ENCODE measurements around the gene ANXA8. TPM values are rescaled to one million over a fixed set of nuclear protein-coding genes. Genes with fewer than 3 reads are reported as not detected.

Gene ANXA8
- total and polyA plus RNA-seq, 4 experiments from 2014 or later, result not detected

GRCh38 chr10:47449979-47450378, 33.9 kb downstream of the ANXA8 start:
- Mint-ChIP-seq H3K9me3 (peaks cover 0 to 17% (median 13%) of the 10 kb centered on the region in 8 donors), H3K4me1 (peaks cover 0 to 4% (median 2%) of the 10 kb centered on the region in 4 donors), H3K27me3 (peaks cover 4 to 14% of the 10 kb centered on the region in 2 donors), H3K27ac (no peak overlapping the region), H3K36me3 (no peaks in the 10 kb centered on the region), H3K4me3 (no peak overlapping the region)
- H3K27me3 ChIP-seq (ENCODE audit: insufficient read depth, low read length), result no peaks in the 10 kb centered on the region
- DNase-seq, result no peak
- intact Hi-C loops (cut with micrococcal nuclease), result no loop called here
- no peak overlapping the region for H3K27ac ChIP-seq (ENCODE audit: low read depth, low read length)
- POLR2A ChIA-PET (ENCODE audit: partially characterized antibody), result no interaction called here
- CTCF ChIA-PET (ENCODE audit: partially characterized antibody), result no interaction called here
- peaks cover 0 to 4% of the 10 kb centered on the region in 2 donors for H3K9me3 ChIP-seq (ENCODE audit: control insufficient read depth in 1 of 2, low read length in 2 of 2)
- H3K36me3 ChIP-seq (ENCODE audit: insufficient read depth, low read length), result no peaks in the 10 kb centered on the region
- H3K4me1 ChIP-seq (ENCODE audit: insufficient read depth, low read length), result no peaks in the 10 kb centered on the region
- H3K4me3 ChIP-seq (ENCODE audit: low read length in 2 of 2), result no peak overlapping the region

GRCh38 chr10:47449102-47449978, 34.6 kb downstream of the ANXA8 start:
- Histone ChIP-seq H3K9me3 (ENCODE audit: control insufficient read depth in 1 of 2, low read length in 2 of 2) (peaks cover 0 to 5% of the 10 kb centered on the region in 2 donors), H3K27ac (ENCODE audit: low read depth, low read length) (no peak overlapping the region), H3K4me1 (ENCODE audit: insufficient read depth, low read length) (no peaks in the 10 kb centered on the region), H3K36me3 (ENCODE audit: insufficient read depth, low read length) (no peaks in the 10 kb centered on the region), H3K27me3 (ENCODE audit: insufficient read depth, low read length) (no peaks in the 10 kb centered on the region), H3K4me3 (ENCODE audit: low read length in 2 of 2) (no peak overlapping the region)
- H3K27ac Mint-ChIP-seq, result no peak overlapping the region
- no peaks in the 10 kb centered on the region for H3K36me3 Mint-ChIP-seq
- CTCF ChIA-PET (ENCODE audit: partially characterized antibody), result no interaction called here
- peaks cover 4 to 10% of the 10 kb centered on the region in 2 donors for H3K27me3 Mint-ChIP-seq
- intact Hi-C loops (cut with micrococcal nuclease), result no loop called here
- H3K4me3 Mint-ChIP-seq, result no peak overlapping the region
- peaks cover 0 to 4% (median 2%) of the 10 kb centered on the region in 4 donors for H3K4me1 Mint-ChIP-seq
- POLR2A ChIA-PET (ENCODE audit: partially characterized antibody), result no interaction called here
- no peak for DNase-seq
- H3K9me3 Mint-ChIP-seq, result peaks cover 0 to 23% (median 15%) of the 10 kb centered on the region in 8 donors

- Mint-ChIP-seq H3K27me3 (peaks cover 3 to 6% of the 10 kb centered on the region in 2 donors), H3K36me3 (no peaks in the 10 kb centered on the region), H3K4me3 (no peak overlapping the region), H3K9me3 (peaks cover 2 to 31% (median 17%) of the 10 kb centered on the region in 8 donors), H3K27ac (no peak overlapping the region), H3K4me1 (peaks cover 0 to 4% (median 2%) of the 10 kb centered on the region in 4 donors)
- no peak for DNase-seq
- no peak overlapping the region for H3K4me3 ChIP-seq (ENCODE audit: low read length in 2 of 2)
- peaks cover 0 to 5% of the 10 kb centered on the region in 2 donors for H3K9me3 ChIP-seq (ENCODE audit: control insufficient read depth in 1 of 2, low read length in 2 of 2)
- H3K27me3 ChIP-seq (ENCODE audit: insufficient read depth, low read length), result no peaks in the 10 kb centered on the region
- ChIA-PET POLR2A (ENCODE audit: partially characterized antibody) (no interaction called here), CTCF (ENCODE audit: partially characterized antibody) (no interaction called here)
- H3K27ac ChIP-seq (ENCODE audit: low read depth, low read length), result no peak overlapping the region
- intact Hi-C loops (cut with micrococcal nuclease), result no loop called here
- no peaks in the 10 kb centered on the region for H3K36me3 ChIP-seq (ENCODE audit: insufficient read depth, low read length)
- no peaks in the 10 kb centered on the region for H3K4me1 ChIP-seq (ENCODE audit: insufficient read depth, low read length)
Measured at GRCh38 chr10:47447705-47448104, 36.2 kb downstream of the ANXA8 start.

- H3K9me3 ChIP-seq (ENCODE audit: control insufficient read depth in 1 of 2, low read length in 2 of 2), result peaks cover 0 to 5% of the 10 kb centered on the region in 2 donors
- POLR2A ChIA-PET (ENCODE audit: partially characterized antibody), result no interaction called here
- H3K36me3 Mint-ChIP-seq, result no peaks in the 10 kb centered on the region
- H3K27ac Mint-ChIP-seq, result no peak overlapping the region
- no peak overlapping the region for H3K4me3 Mint-ChIP-seq
- peaks cover 4 to 8% of the 10 kb centered on the region in 2 donors for H3K27me3 Mint-ChIP-seq
- H3K36me3 ChIP-seq (ENCODE audit: insufficient read depth, low read length), result no peaks in the 10 kb centered on the region
- H3K4me1 ChIP-seq (ENCODE audit: insufficient read depth, low read length), result no peaks in the 10 kb centered on the region
- no peak overlapping the region for H3K27ac ChIP-seq (ENCODE audit: low read depth, low read length)
- no peak for DNase-seq
- H3K4me1 Mint-ChIP-seq, result peaks cover 0 to 4% (median 2%) of the 10 kb centered on the region in 4 donors
- H3K9me3 Mint-ChIP-seq, result peaks cover 2 to 33% (median 17%) of the 10 kb centered on the region in 8 donors
- no peaks in the 10 kb centered on the region for H3K27me3 ChIP-seq (ENCODE audit: insufficient read depth, low read length)
- no peak overlapping the region for H3K4me3 ChIP-seq (ENCODE audit: low read length in 2 of 2)
- intact Hi-C loops (cut with micrococcal nuclease), result no loop called here
- CTCF ChIA-PET (ENCODE audit: partially characterized antibody), result no interaction called here
Measured at GRCh38 chr10:47447209-47447608, 36.7 kb downstream of the ANXA8 start.

DNA sequence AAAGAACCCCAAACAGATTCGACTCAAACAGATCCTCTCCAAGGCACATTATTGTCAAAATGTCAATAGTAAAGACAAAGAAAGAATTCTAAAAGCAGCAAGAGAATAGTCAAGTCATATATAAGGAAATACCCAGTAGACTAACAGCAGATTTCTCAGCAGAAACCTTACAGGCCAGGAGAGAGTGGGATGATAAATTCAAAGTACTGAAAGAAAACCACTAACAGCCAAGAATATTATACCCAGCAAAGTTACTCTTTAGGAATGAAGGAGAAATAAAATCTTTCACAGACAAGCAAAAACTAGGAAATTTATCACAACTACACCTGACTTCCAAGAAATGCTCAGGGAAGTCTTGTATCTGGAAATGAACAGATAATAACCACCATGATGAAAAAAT, 38.2 kb downstream of the ANXA8 start:
- H3K27ac Mint-ChIP-seq, result no peak overlapping the region
- H3K27me3 ChIP-seq (ENCODE audit: insufficient read depth, low read length), result peaks cover 5% of the 10 kb centered on the region
- H3K4me1 ChIP-seq (ENCODE audit: insufficient read depth, low read length), result no peaks in the 10 kb centered on the region
- ChIA-PET POLR2A (ENCODE audit: partially characterized antibody) (no interaction called here), CTCF (ENCODE audit: partially characterized antibody) (no interaction called here)
- peaks cover 0 to 5% of the 10 kb centered on the region in 2 donors for H3K9me3 ChIP-seq (ENCODE audit: control insufficient read depth in 1 of 2, low read length in 2 of 2)
- H3K27ac ChIP-seq (ENCODE audit: low read depth, low read length), result no peak overlapping the region
- intact Hi-C loops (cut with micrococcal nuclease), result no loop called here
- peaks cover 0 to 4% (median 2%) of the 10 kb centered on the region in 4 donors for H3K4me1 Mint-ChIP-seq
- H3K36me3 ChIP-seq (ENCODE audit: insufficient read depth, low read length), result no peaks in the 10 kb centered on the region
- no peak overlapping the region for H3K4me3 ChIP-seq (ENCODE audit: low read length in 2 of 2)
- no peak for DNase-seq
- H3K9me3 Mint-ChIP-seq, result peaks cover 2 to 34% (median 19%) of the 10 kb centered on the region in 8 donors
- H3K4me3 Mint-ChIP-seq, result no peak overlapping the region
- peaks cover 10 to 17% of the 10 kb centered on the region in 2 donors for H3K27me3 Mint-ChIP-seq
- H3K36me3 Mint-ChIP-seq, result no peaks in the 10 kb centered on the region

DNA sequence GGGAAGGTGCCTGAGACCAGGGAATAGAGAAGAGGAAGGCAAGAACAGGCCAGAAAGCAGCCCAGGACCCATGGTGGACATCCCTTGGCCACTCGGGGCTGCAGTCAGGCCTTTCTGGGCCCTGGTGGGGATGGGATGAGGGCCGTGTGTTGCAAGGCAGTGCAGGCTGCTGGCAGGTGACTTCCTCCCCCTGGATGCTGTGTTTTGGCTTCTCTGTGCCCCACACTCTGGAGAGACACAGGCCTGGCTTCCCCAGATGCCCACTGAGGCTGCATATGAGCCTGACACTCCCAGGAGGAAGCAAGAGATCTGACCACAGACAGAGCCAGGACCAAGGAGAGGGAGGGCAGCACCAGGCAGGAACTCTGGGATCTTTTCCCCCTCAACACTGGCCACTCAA, 39.9 kb downstream of the ANXA8 start:
- Mint-ChIP-seq H3K4me3 (no peak overlapping the region), H3K27me3 (peaks cover 16 to 25% of the 10 kb centered on the region in 2 donors), H3K4me1 (peaks cover 0 to 4% (median 2%) of the 10 kb centered on the region in 4 donors), H3K36me3 (peaks cover 0 to 5% of the 10 kb centered on the region in 2 donors), H3K27ac (no peak overlapping the region), H3K9me3 (peaks cover 2 to 38% (median 23%) of the 10 kb centered on the region in 8 donors)
- DNase-seq, result no peak
- Histone ChIP-seq H3K27ac (ENCODE audit: low read depth, low read length) (no peak overlapping the region), H3K4me1 (ENCODE audit: insufficient read depth, low read length) (no peaks in the 10 kb centered on the region), H3K27me3 (ENCODE audit: insufficient read depth, low read length) (peaks cover 13% of the 10 kb centered on the region), H3K4me3 (ENCODE audit: low read length in 2 of 2) (no peak overlapping the region), H3K9me3 (ENCODE audit: control insufficient read depth in 1 of 2, low read length in 2 of 2) (peaks cover 0 to 5% of the 10 kb centered on the region in 2 donors), H3K36me3 (ENCODE audit: insufficient read depth, low read length) (no peaks in the 10 kb centered on the region)
- intact Hi-C loops (cut with micrococcal nuclease), result no loop called here
- POLR2A ChIA-PET (ENCODE audit: partially characterized antibody), result no interaction called here
- CTCF ChIA-PET (ENCODE audit: partially characterized antibody), result no interaction called here

DNA sequence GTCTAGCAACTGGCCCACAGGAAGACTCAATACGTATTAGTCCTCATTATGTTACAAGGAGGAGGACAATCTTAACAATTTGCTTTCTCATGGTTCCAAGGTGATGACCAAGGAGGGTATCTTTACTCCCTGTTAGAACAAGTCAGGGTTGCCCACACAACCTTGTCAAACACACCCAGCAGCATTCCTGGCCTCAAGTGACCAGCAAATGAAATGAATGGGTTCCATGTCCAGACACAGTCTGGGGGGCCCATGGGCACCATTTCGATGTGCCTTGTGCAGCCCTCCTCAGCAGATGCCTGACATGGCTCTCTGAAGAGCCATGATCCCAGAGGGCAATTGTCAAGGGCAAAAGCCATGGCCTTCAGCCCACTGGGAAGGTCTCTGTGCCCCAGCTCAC, 40.8 kb downstream of the ANXA8 start:
- CTCF ChIA-PET (ENCODE audit: partially characterized antibody), result no interaction called here
- Histone ChIP-seq H3K4me3 (ENCODE audit: low read length in 2 of 2) (no peak overlapping the region), H3K4me1 (ENCODE audit: insufficient read depth, low read length) (no peaks in the 10 kb centered on the region), H3K27me3 (ENCODE audit: insufficient read depth, low read length) (peaks cover 20% of the 10 kb centered on the region), H3K27ac (ENCODE audit: low read depth, low read length) (no peak overlapping the region), H3K9me3 (ENCODE audit: control insufficient read depth in 1 of 2, low read length in 2 of 2) (peaks cover 0 to 5% of the 10 kb centered on the region in 2 donors), H3K36me3 (ENCODE audit: insufficient read depth, low read length) (no peaks in the 10 kb centered on the region)
- Mint-ChIP-seq H3K27me3 (peaks cover 18 to 28% of the 10 kb centered on the region in 2 donors), H3K27ac (no peak overlapping the region), H3K4me3 (no peak overlapping the region), H3K9me3 (peaks cover 2 to 43% (median 29%) of the 10 kb centered on the region in 8 donors), H3K4me1 (peaks cover 0 to 3% (median 0%) of the 10 kb centered on the region in 4 donors), H3K36me3 (peaks cover 0 to 5% of the 10 kb centered on the region in 2 donors)
- no peak for DNase-seq
- intact Hi-C loops (cut with micrococcal nuclease), result no loop called here
- POLR2A ChIA-PET (ENCODE audit: partially characterized antibody), result no interaction called here
